Sigmoid colon (tissue), 7 donors: ENCODE measurements around the gene FREM1. TPM values are rescaled to one million over a fixed set of nuclear protein-coding genes. Genes with fewer than 3 reads are reported as not detected.
A peak's percentile ranks its signal among the peaks of the same experiment; 100 is the strongest.

Experiments used
- DNase-seq: peaks from one replicate; pipeline ENCODE4 v3.0.0-alpha.2; 2019
- H3K27ac ChIP-seq, 4 donors: fragments of 200-600 bp; sonication (generic); one replicate each; pipeline ENCODE4 v1.5.1; 2016 to 2019; ENCODE audit warnings: mild to moderate bottlenecking in 1 of 4
- H3K27me3 ChIP-seq, 3 donors: fragments of 200-600 bp; sonication (generic); one replicate each; pipeline ENCODE4 v1.5.1; 2019; ENCODE audit warnings: mild to moderate bottlenecking in 1 of 3
- H3K36me3 ChIP-seq, 4 donors: fragments of 200-600 bp; sonication (generic); one replicate each; pipeline ENCODE4 v1.5.1; 2016 to 2019
- H3K4me1 ChIP-seq, 4 donors: fragments of 200-600 bp; sonication (generic); one replicate each; pipeline ENCODE4 v1.5.1; 2017 to 2019
- H3K4me3 ChIP-seq, 4 donors: fragments of 200-600 bp; sonication (generic); one replicate each; pipeline ENCODE4 v1.5.1; 2017 to 2019; ENCODE audit warnings: mild to moderate bottlenecking in 2 of 4, moderate library complexity in 1 of 4
- H3K9me3 ChIP-seq, 4 donors: fragments of 200-600 bp in 3 of 4; sonication (generic) in 3 of 4; one replicate each; pipeline versions ENCODE4 v1.5.1 to v1.6.1; 2013 to 2019
- CTCF ChIP-seq, 4 experiments: fragments of 450-650 bp in 3 of 4; fragments of 200-600 bp in 1 of 4; IDR thresholded peaks; one replicate each; pipeline ENCODE4 v1.5.1; 2016 to 2019; ENCODE audit warnings: antibody characterized with exemption in 4 of 4, mild to moderate bottlenecking in 3 of 4, moderate library complexity in 2 of 4
- EP300 ChIP-seq, 4 donors: sonication (generic); formaldehyde crosslinking; IDR thresholded peaks; one replicate each; pipeline ENCODE4 v1.6.1; 2017; ENCODE audit warnings: antibody characterized with exemption in 4 of 4
- POLR2A ChIP-seq, 2 donors: fragments of 450-650 bp; IDR thresholded peaks; one replicate each; pipeline ENCODE4 v1.6.1; 2016; ENCODE audit warnings: antibody characterized with exemption in 2 of 2, mild to moderate bottlenecking in 2 of 2, moderate library complexity in 2 of 2
- POLR2AphosphoS5 ChIP-seq, 4 donors: sonication (generic); formaldehyde crosslinking; IDR thresholded peaks; one replicate each; pipeline ENCODE4 v1.6.1; 2017; ENCODE audit warnings: antibody characterized with exemption in 4 of 4
- WGBS, 2 donors: extraction: QIAGEN DNeasy Blood & Tissue Kit; methylation state at CpG; one replicate each; pipeline ENCODE4 v1.1.7; 2013; 5-methylcytosine and 5-hydroxymethylcytosine counted together
- intact Hi-C: fragments of 100-400 bp; cut with DNase I; formaldehyde crosslinking; loops from one replicate; pipeline ENCODE4 v1.15.1; 2023
- polyA plus RNA-seq, 3 donors: library from polyadenylated mRNA; stranded (reverse); fragments of 200-250 nt; gene quantifications; one replicate each; pipeline ENCODE4 v1.2.3, GENCODE V29; 2013
- total RNA-seq, 4 donors: library from RNA; depleted of rRNA; stranded (reverse); fragments of >200 nt; gene quantifications; one replicate each; pipeline ENCODE4 v1.1.0, GENCODE V29; 2016
- donor health status: healthy with polysubstance abuse.
- donor health status: Bipolar disorder and iron deficiency.
- donor health status: healthy.

FREM1 gene
- total and polyA plus RNA-seq, 7 donors, result 0.96 to 45.1 (median 11.4) TPM; not detected in 1

- no peaks in the 10 kb centered on the region for H3K27me3 ChIP-seq
- no peaks in the 10 kb centered on the region for H3K36me3 ChIP-seq
- no peak for TF ChIP-seq EP300 (IDR thresholded peaks at IDR 0.05)
- TF ChIP-seq POLR2AphosphoS5 (IDR thresholded peaks at IDR 0.05), result no peak
- TF ChIP-seq CTCF (IDR thresholded peaks at IDR 0.05), result no peak
- TF ChIP-seq POLR2A (IDR thresholded peaks at IDR 0.05), result no peak
- intact Hi-C loops, result no loop called here
- WGBS, 2 donors, result 83 to 89% methylated on average over 4 of the region's 4 CpGs
- no peaks in the 10 kb centered on the region for H3K9me3 ChIP-seq
- DNase-seq, result no peak
- H3K4me3 ChIP-seq, result no peak overlapping the region
- peaks cover 0 to 11% (median 5%) of the 10 kb centered on the region in 4 donors for H3K4me1 ChIP-seq
- peak overlapping the region in 2 of 4 donors; percentile 16 to 37 for H3K27ac ChIP-seq
Measured at GRCh38 chr9:14935106-14935751, 25.0 kb upstream of the FREM1 start.

GRCh38 chr9:14932641-14933040 lies 22.4 kb upstream of the FREM1 start:
- no peaks in the 10 kb centered on the region for H3K9me3 ChIP-seq
- H3K4me1 ChIP-seq, result peaks cover 0 to 11% (median 5%) of the 10 kb centered on the region in 4 donors
- H3K27me3 ChIP-seq, result no peaks in the 10 kb centered on the region
- intact Hi-C loops, result no loop called here
- no peak for TF ChIP-seq EP300 (IDR thresholded peaks at IDR 0.05)
- TF ChIP-seq POLR2A (IDR thresholded peaks at IDR 0.05), result no peak
- TF ChIP-seq POLR2AphosphoS5 (IDR thresholded peaks at IDR 0.05), result no peak
- TF ChIP-seq CTCF (IDR thresholded peaks at IDR 0.05), result no peak
- no peak for DNase-seq
- 89 to 92% methylated on average over 2 of the region's 2 CpGs for WGBS, 2 donors
- H3K4me3 ChIP-seq, result no peak overlapping the region
- no peaks in the 10 kb centered on the region for H3K36me3 ChIP-seq
- H3K27ac ChIP-seq, result no peak overlapping the region

GRCh38 chr9:14932231-14932630 lies 22.0 kb upstream of the FREM1 start:
- TF ChIP-seq POLR2A (IDR thresholded peaks at IDR 0.05), result no peak
- TF ChIP-seq CTCF (IDR thresholded peaks at IDR 0.05), result no peak
- no peak for TF ChIP-seq EP300 (IDR thresholded peaks at IDR 0.05)
- no peak for TF ChIP-seq POLR2AphosphoS5 (IDR thresholded peaks at IDR 0.05)
- Histone ChIP-seq H3K27me3 (no peaks in the 10 kb centered on the region), H3K27ac (no peak overlapping the region), H3K36me3 (no peaks in the 10 kb centered on the region), H3K4me3 (no peak overlapping the region), H3K9me3 (no peaks in the 10 kb centered on the region), H3K4me1 (peaks cover 0 to 11% (median 5%) of the 10 kb centered on the region in 4 donors)
- no peak for DNase-seq
- intact Hi-C loops, result no loop called here

- Histone ChIP-seq H3K9me3 (no peaks in the 10 kb centered on the region), H3K4me1 (peaks cover 0 to 5% (median 0%) of the 10 kb centered on the region in 4 donors), H3K36me3 (no peaks in the 10 kb centered on the region), H3K27me3 (no peaks in the 10 kb centered on the region), H3K4me3 (no peak overlapping the region), H3K27ac (no peak overlapping the region)
- intact Hi-C loops, result no loop called here
- 55 to 71% methylated on average over 3 of the region's 3 CpGs for WGBS, 2 donors
- no peak for DNase-seq
- TF ChIP-seq POLR2A (IDR thresholded peaks at IDR 0.05), result no peak
- TF ChIP-seq EP300 (IDR thresholded peaks at IDR 0.05), result no peak
- TF ChIP-seq CTCF (IDR thresholded peaks at IDR 0.05), result no peak
- no peak for TF ChIP-seq POLR2AphosphoS5 (IDR thresholded peaks at IDR 0.05)
Measured at GRCh38 chr9:14926941-14927624, 16.9 kb upstream of the FREM1 start.
